SIG-M5 treated with dmso at 0.1 percent for 504 hours (cell line): ENCODE measurements around the gene SPHK2.
"Not testable (repeated sequence)": the region's sequence is repeated elsewhere in the genome, so short reads cannot be mapped to it uniquely, and the experiment has no call there.

ENCODE experiments used
- DNase-seq: peaks from one replicate; lab custom pipeline; 2025; ENCODE audit not compliant: unreplicated experiment; lab: John Stamatoyannopoulos, UW

Gene SPHK2

DNA sequence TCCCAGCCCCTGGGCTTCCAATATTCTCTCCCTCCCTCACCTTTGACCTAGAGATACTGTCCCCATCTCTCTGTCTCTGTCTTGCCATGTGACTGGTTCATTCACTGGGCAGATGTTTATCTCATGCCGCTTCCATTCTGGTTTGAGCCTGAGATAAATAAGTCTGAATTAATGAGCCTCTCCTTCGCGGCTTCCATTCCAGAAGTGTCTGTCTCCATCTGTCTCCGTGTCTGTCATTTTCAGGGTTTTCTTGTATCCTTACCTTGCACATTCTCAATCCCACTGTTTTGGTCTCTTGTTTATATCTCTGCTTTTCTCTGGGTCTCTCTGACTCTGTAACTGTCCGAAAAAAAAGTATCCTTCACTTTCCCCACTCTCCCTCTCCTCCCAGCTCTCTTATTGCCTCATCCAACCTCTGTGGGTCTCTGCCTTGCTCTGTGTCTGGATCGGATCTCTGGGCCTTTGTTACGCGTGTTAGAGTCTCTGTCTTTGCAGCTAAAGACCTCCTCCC, 4.3 kb downstream of the SPHK2 start:
- no peak for DNase-seq

DNA sequence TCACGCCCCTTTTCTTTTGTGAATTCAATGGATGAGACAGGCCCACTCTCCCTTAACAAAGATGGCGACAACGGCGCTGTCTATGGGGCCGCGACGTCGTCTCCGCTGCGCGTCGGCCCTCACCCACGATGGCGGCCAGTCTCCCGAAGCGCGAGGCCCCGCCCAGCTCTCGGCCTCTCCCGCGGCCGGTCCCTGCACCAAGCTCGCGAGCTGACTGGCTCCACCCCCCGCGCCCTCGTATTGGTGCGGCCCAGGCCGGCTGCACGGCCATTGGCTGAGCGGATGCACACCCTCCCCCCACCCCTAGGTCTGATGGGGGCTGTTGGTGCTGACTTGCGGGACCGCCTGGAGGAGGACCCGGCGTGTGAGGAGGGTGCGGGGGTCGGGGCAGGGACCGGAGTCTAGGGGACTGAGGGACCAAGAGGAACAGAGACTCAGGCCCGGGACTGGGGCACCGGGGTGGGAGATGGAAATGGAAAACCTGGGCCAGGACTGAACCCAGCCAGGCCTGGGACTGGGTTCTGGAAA, 4.8 kb downstream of the SPHK2 start:
- peak; percentile 72 for DNase-seq

DNA sequence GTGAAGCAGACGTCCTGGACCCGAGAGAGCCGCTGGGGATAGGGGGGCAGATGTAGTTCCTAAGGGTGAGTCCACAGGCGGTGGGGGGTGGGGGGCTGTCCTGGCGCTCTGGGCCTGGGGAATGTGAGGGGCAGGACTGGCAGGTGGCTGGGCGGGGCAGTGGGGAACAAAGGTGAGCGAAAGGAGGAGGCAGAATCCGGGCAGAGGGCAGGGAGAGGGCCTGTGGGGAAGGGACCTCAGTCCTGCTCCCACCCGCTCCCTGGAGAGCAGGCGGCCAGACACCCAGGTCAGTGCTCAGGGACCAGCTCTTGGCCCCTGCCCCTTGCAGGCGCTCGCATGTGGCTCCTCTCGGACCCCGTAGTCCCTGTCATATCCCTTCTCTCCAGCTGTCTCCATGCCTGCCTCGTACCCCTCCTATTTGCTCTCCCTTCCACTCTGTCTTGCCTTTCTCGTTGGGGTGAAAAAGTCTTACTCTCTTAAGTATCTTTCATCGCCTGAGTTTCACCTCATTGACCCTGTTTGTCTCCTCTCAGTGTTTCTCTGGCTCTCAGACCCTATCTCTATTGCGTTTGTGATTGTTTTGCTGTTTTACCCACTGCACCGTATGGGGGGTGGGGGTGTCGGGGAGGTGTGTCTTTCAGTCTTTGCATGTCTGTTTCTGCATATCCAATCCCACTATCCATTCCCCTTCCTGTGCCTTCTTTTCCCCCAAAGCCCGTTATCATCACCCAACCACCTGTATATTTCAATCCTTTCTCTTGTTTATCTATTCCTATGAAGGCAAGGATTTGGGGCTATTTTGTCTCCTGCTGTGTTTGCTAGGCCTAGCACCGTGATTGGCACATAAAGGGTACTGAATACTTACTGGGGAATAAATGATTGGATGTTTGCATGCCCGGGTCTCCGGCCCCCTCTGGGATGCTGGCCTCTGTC, 5.8 kb downstream of the SPHK2 start:
- no peak for DNase-seq

DNA sequence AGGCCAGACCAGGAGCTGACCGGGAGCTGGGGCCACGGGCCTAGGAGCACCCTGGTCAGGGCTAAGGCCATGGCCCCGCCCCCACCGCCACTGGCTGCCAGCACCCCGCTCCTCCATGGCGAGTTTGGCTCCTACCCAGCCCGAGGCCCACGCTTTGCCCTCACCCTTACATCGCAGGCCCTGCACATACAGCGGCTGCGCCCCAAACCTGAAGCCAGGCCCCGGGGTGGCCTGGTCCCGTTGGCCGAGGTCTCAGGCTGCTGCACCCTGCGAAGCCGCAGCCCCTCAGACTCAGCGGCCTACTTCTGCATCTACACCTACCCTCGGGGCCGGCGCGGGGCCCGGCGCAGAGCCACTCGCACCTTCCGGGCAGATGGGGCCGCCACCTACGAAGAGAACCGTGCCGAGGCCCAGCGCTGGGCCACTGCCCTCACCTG, 6.6 kb downstream of the SPHK2 start:
- no peak for DNase-seq

DNA sequence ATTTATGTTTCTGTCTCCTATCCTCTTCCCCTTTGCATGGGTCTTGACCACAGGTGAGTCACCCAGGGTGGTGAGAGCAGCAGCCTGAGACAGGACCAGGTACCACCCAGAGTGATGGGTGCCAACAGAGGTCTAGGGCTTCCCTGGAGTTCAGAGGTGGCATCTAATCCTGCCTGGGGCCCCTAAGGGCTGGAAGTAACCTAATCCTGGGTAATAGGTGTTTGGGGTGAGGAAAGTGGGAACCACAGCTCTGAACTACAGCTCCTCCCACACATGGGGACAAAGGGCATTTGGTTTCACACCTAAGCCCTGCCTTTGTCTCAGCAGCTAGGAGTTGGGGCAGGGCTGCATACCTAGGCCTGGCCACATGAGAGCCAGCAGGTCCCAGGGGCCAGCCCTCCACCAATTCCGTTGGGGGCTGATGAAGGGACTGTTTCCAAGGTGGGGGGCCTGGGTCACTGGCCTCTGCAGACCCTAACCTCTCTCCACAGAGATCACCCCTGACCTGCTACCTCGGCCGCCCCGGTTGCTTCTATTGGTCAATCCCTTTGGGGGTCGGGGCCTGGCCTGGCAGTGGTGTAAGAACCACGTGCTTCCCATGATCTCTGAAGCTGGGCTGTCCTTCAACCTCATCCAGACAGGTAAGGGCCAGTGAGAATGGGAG, 8.0 kb downstream of the SPHK2 start:
- DNase-seq = no peak

DNA sequence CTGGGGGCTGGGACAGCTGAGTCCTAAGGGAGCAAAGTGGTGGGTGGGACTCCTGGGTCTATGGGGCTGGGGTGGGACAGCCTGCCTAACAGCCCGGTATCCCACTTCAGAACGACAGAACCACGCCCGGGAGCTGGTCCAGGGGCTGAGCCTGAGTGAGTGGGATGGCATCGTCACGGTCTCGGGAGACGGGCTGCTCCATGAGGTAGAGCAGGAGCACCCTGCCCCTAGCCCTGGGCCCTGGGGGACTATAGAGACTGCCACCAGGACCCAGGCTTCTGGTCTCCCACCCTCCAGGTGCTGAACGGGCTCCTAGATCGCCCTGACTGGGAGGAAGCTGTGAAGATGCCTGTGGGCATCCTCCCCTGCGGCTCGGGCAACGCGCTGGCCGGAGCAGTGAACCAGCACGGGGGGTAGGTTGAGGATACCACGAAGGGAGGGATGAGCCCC, 8.6 kb downstream of the SPHK2 start:
- no peak for DNase-seq

DNA sequence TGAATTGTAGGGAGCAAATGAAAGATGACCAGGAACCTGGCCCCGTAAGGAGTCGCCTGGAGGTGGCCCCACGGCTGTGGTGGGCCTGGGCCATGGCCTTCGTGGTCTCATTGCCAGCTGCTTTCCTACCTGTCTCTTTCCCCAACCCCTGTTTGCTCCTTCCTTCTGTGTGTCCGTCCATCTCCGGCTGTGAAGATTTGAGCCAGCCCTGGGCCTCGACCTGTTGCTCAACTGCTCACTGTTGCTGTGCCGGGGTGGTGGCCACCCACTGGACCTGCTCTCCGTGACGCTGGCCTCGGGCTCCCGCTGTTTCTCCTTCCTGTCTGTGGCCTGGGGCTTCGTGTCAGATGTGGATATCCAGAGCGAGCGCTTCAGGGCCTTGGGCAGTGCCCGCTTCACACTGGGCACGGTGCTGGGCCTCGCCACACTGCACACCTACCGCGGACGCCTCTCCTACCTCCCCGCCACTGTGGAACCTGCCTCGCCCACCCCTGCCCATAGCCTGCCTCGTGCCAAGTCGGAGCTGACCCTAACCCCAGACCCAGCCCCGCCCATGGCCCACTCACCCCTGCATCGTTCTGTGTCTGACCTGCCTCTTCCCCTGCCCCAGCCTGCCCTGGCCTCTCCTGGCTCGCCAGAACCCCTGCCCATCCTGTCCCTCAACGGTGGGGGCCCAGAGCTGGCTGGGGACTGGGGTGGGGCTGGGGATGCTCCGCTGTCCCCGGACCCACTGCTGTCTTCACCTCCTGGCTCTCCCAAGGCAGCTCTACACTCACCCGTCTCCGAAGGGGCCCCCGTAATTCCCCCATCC, 9.4 kb downstream of the SPHK2 start:
- no peak for DNase-seq

DNA sequence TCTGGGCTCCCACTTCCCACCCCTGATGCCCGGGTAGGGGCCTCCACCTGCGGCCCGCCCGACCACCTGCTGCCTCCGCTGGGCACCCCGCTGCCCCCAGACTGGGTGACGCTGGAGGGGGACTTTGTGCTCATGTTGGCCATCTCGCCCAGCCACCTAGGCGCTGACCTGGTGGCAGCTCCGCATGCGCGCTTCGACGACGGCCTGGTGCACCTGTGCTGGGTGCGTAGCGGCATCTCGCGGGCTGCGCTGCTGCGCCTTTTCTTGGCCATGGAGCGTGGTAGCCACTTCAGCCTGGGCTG, 9.9 kb downstream of the SPHK2 start:
- DNase-seq = no peak

DNA sequence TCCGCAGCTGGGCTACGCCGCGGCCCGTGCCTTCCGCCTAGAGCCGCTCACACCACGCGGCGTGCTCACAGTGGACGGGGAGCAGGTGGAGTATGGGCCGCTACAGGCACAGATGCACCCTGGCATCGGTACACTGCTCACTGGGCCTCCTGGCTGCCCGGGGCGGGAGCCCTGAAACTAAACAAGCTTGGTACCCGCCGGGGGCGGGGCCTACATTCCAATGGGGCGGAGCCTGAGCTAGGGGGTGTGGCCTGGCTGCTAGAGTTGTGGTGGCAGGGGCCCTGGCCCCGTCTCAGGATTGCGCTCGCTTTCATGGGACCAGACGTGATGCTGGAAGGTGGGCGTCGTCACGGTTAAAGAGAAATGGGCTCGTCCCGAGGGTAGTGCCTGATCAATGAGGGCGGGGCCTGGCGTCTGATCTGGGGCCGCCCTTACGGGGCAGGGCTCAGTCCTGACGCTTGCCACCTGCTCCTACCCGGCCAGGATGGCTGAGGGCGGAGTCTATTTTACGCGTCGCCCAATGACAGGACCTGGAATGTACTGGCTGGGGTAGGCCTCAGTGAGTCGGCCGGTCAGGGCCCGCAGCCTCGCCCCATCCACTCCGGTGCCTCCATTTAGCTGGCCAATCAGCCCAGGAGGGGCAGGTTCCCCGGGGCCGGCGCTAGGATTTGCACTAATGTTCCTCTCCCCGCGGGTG, 10.4 kb downstream of the SPHK2 start:
- DNase-seq = no peak

DNA sequence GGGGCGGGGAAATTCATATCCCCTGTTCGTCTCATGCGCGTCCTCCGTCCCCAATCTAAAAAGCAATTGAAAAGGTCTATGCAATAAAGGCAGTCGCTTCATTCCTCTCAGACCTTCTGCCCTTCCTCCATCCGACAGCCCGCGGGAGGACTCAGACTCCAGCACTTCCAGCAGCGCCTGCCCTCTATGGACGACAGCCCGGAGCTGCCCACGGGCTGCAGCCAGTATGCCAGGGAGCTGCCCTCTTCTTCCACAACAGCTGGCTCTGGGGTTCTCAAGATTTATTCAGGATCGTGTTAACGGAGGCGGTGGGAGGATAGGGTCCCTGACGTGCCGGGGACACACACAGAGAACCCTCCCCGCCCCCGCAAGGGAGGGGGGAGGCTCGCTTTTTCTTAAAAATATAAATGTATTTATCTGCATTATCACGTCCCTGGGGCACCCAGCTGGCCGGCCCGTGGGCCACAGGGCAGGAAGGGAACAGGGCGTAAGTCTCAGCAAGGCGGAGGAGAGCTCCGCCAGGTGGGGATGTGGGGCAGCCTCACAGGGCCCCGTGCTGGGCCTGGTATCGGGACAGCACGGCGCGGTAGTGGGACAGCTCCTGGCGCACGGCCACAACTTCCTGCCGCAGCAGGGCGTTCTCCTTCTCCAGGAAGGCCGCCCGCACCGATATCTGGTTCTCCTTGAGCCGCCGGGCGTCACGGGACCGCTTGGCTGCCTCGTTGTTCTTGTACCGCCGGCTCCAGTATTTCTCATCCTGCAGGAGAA, 11.2 kb downstream of the SPHK2 start:
- DNase-seq = no peak

DNA sequence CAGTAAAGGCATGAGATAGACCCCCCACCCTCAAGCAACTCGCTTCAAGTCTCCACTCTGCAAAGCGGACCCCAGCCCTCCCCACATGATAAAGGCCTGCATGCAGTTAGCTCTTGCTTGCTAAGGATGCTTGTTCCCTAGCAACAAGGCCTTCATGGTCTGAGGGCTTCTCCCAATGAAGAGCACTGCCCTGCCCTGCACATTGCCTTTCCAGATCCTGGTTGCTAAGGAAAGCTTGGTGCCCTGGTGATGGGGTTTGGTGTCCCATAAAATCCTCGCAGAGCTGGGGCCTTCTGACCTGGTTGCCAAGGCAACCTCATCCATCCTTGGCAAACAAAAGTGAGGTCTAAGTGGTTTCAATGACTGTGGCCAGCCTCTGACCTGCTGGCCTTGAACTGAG, 11.9 kb downstream of the SPHK2 start:
- DNase-seq = no peak

DNA sequence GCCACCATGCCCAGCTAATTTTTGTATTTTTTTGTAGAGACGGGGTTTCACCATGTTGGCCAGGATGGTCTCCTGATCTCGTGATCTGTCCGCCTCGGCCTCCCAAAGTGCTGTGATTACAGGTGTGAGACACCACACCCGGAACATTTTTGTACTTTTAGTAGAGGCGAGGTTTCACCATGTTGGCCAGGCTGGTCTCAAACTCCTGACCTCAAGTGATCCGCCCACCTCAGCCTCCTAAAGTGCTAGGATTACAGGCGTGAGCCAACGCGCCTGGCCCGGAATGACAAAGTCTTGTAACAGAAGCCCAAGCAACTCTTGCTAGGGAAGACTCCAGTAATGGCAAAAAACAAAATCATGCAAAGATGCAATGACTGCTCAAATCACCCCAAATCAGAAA, 13.0 kb downstream of the SPHK2 start:
- DNase-seq = not testable (repeated sequence)

DNA sequence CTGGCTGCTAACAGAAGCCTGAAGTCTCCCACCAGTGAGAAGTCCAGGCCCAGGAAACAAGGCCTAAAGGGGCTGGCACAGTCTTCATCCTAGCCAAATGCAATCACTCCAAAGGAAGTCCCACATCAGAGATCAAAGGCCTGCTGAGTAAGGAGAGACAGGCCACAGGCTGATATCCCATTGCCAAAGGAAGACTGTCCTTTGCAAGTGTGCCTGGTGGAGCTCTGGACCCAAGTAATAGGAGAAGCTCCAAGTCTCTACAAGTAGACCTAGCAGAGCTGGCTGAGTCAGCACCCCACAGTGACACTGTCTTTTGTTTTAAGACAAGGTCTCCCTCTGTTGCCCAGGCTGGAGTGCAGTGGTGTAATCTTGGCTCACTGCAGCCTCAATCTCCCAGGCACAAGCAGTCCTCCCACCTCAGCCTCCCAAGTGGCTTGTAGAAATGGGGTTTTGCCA, 13.4 kb downstream of the SPHK2 start:
- no peak for DNase-seq

DNA sequence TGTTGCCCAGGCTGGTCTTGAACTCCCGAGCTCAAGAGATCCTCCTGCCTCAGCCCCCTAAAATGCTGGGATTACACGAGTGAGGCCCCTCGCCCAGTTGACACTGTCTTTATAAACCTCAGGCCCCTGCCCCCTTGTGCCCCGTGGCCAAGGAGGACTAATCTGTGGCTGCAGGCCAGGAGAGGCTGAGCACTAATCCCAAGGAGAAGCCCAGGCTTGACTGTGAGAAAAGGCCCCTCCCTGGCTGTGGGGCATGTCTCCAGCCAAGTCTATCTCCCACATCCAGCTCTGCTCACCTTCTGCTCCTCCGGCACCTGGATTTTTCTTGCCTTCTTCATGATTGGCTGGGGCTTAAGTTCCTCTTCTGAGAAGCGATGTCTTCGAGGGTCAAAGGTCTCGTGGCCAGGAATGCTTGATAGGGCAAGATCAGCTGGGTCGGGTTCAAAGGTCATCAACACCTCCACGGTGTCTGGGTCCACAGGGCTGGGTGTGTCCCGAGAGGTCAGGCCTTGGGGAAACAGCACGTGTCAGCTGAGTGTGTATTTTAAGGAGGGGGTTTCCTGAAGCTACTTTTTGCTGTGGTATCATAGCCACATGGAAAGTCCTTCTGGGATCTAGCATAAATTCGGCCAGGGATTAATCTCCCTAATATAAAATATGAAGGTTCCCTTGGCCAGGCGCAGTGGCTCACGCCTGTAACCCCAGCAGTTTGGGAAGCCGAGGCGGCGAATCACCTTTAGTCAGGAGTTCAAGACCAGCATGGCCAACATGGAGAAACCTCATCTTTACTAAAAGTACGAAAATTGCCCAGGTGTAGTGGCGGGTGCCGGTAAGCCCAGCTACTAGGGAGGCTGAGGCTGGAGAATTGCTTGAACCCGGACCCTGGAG, 14.1 kb downstream of the SPHK2 start:
- DNase-seq = no peak

DNA sequence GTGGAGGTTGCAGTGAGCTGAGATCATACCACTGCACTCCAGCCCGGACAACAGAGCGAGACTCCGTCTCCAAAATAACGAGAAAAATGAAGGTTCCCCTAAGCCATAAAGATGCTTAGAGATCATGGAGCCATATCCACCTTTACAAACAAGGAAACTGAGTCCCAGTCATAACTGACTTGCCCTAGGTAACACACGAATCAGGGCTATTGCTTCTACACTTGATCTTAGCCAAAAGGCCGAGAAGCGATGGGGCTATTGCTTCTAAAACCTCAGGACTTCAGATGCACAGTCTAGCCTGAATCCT, 14.7 kb downstream of the SPHK2 start:
- no peak for DNase-seq

DNA sequence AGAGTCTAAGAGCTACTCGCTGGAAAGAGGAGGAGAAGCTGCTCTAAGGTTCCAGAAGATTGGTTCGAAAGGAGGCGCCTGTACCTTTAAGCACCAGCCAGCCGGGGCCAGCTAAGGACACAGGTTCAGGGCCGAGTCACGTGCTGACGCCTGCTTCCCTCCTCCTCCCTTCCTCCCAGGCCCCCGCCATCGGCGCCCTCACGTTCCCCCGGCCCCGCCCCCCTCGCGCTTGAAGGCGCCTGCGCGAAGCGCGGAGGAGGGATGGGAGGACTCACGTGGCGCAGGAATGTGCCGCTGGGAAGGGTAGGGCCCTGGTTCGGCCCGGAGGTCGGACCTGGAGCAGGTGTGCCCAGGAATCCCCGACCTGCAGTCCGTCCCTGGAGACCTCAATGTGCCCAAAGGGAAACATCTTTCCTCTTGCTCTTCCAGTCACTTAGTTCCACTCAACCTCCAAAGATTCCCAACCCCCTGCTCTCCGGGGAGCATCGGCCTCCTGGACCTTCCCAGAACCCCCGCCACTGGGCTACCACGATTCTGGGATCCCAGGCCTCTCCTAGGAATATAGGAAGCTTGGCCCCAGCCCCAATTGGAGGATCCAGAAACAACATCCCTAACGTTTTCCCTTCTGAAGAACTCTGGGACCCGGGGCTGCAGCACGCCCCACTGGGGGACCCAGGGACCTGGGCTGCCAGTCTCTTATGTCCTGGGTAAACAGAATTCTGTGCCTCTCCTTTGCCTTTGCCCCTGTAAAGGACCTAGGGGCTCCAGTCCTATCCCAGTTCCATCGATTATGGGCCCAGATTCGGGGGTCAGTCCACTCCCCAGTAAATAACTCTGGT, 15.3 kb downstream of the SPHK2 start:
- peak; percentile 94 for DNase-seq

DNA sequence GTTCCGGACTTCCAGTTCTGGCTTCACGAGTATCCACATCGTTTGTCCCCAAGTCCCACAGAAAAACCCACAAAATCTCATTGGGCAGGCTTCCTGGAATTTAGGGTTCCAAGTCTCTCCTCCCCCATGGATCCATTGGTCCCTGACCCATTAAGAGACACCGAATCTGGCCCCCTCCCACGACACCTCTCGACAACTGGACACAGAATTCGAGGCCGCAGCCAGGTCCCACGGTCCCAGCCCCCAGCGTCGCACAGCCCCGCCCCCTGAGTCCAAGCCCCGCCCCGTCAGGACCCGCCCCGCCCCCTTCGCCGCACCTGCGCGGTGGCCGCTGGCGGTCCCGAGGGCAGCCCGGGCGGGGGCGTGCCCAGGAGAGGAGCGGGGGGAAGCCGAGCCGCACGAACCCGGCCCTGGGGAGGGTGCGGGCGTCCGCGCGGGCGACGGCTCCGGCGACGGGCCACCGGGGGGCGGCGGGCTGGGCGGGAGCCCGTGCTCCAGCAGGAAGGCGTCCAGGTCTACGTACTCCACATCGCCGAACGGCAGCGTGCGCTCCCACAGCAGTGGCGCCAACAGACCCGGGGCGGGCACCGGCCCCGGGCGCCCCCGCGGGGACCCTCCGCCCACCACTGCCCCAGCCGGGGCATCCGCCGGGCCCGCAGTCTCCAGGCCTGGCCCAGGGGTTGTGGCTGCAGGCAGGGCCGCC, 16.1 kb downstream of the SPHK2 start:
- DNase-seq = peak; percentile 36
